DMS79 treated with DMSO at 0.1 percent for 48 hours (cell line): ENCODE data around the gene STON2.

ENCODE experiments used
- DNase-seq: peaks from one replicate; lab custom pipeline; 2025; lab: John Stamatoyannopoulos, UW

The STON2 gene

GRCh38 chr14:81221579-81222102, 178.5 kb downstream of the STON2 start:
- peak; percentile 86 for DNase-seq

GRCh38 chr14:81220830-81221578, 179.1 kb downstream of the STON2 start, which contains the start of gene GTF2A1:
TSS of gene GTF2A1 (minus strand) at chr14:81220959. CDS start at chr14:81220518, 441 bp downstream.
- DNase-seq = peak; percentile 100

- DNase-seq = no peak
Observed at GRCh38 chr14:81220580-81220829, 179.6 kb downstream of the STON2 start.

GRCh38 chr14:81219759-81220579, 180.2 kb downstream of the STON2 start:
- peak; percentile 87 for DNase-seq

GRCh38 chr14:81219210-81219758, 180.8 kb downstream of the STON2 start:
- peak; percentile 100 for DNase-seq

GRCh38 chr14:81211844-81212243, 188.3 kb downstream of the STON2 start:
- DNase-seq = peak; percentile 32
